22Rv1 (cell line): ENCODE results near the gene GAP43.

Experiments used
- H3K27ac ChIP-seq: fragments of 450-650 bp; 2 replicates; pipeline ENCODE4 v1.5.1; 2017
- CTCF ChIP-seq: fragments of 450-650 bp; IDR thresholded peaks from 2 replicates; pipeline ENCODE4 v1.5.1; 2017; ENCODE audit warnings: mild to moderate bottlenecking
- ZFX ChIP-seq: fragments of 450-650 bp; IDR thresholded peaks from 2 replicates; pipeline ENCODE4 v1.6.1; 2017; ENCODE audit warnings: antibody characterized with exemption, borderline replicate concordance

The GAP43 gene

GRCh38 chr3:115688418-115688817, 65.1 kb downstream of the GAP43 start:
- H3K27ac ChIP-seq = no peak overlapping the region

DNA sequence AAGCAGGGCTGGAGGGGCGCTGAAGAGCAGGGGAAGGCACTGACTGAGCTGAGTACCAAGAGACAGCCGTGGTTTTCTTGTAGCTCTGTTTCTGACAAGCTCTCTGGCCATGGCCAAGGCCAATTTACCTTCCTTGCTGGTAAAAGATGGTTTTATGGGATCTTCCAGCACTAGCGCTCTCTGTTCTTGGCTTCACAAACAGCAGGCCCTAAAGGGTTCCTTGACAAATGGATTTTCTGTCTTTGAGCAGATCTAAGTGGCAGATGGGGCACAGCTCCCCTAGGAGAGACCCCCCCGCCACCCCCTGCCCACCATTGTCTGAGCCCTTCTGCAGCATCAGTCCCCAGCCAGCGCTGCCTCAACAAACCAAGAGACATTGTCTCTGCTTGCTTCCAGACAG, 66.6 kb downstream of the GAP43 start:
- no peak for TF ChIP-seq ZFX
- no peak for TF ChIP-seq CTCF
- no peak overlapping the region for H3K27ac ChIP-seq

More at GRCh38 chr3:115688418-115688817, 65.1 kb downstream of the GAP43 start:
- TF ChIP-seq ZFX (no peak), CTCF (no peak)

- TF ChIP-seq ZFX = no peak
- TF ChIP-seq CTCF = no peak
- no peak overlapping the region for H3K27ac ChIP-seq
Measured at GRCh38 chr3:115691964-115692363, 68.7 kb downstream of the GAP43 start.

- peak; percentile 90 for TF ChIP-seq CTCF
- no peak for TF ChIP-seq ZFX
- no peak overlapping the region for H3K27ac ChIP-seq
Measured at GRCh38 chr3:115692887-115693524, 69.7 kb downstream of the GAP43 start.

- TF ChIP-seq ZFX = no peak
- H3K27ac ChIP-seq = no peak overlapping the region
Measured at GRCh38 chr3:115693868-115694267, 70.6 kb downstream of the GAP43 start.

GRCh38 chr3:115695090-115695489, 71.8 kb downstream of the GAP43 start:
- TF ChIP-seq ZFX (no peak), CTCF (no peak)
- H3K27ac ChIP-seq = no peak overlapping the region

- TF ChIP-seq CTCF (no peak), ZFX (no peak)
- no peak overlapping the region for H3K27ac ChIP-seq
Measured at GRCh38 chr3:115697263-115698053, 74.1 kb downstream of the GAP43 start.
